HG03025 (cell line): ENCODE measurements around the gene ACTN4.

Source experiments
- ATAC-seq: cut with Tn5 transposase; IDR thresholded peaks from one replicate; pipeline ENCODE4 v1.9.1; 2021; ENCODE audit warnings: mild to moderate bottlenecking, moderate library complexity; ENCODE audit not compliant: unreplicated experiment, low FRiP score

ACTN4 gene

GRCh38 chr19:38635483-38636399 lies 11.7 kb upstream of the ACTN4 start:
- no peak for ATAC-seq

GRCh38 chr19:38638461-38638860 lies 9.0 kb upstream of the ACTN4 start:
- ATAC-seq = no peak

- ATAC-seq = no peak
Observed at GRCh38 chr19:38639679-38640078, 7.8 kb upstream of the ACTN4 start.

- ATAC-seq = no peak
Observed at GRCh38 chr19:38640368-38640767, 7.1 kb upstream of the ACTN4 start.

- no peak for ATAC-seq
Observed at GRCh38 chr19:38642176-38642575, 5.3 kb upstream of the ACTN4 start.

GRCh38 chr19:38644719-38645118 lies 2.7 kb upstream of the ACTN4 start:
- no peak for ATAC-seq

- ATAC-seq = no peak
Observed at GRCh38 chr19:38647966-38648768, 718 bp downstream of the ACTN4 start.

- ATAC-seq = no peak
Observed at GRCh38 chr19:38648769-38649304, 1.4 kb downstream of the ACTN4 start.

GRCh38 chr19:38649305-38650171 lies 2.1 kb downstream of the ACTN4 start:
- ATAC-seq = no peak

GRCh38 chr19:38650172-38650775 lies 2.8 kb downstream of the ACTN4 start:
- no peak for ATAC-seq

GRCh38 chr19:38650911-38651584 lies 3.6 kb downstream of the ACTN4 start:
- ATAC-seq = no peak

- ATAC-seq = no peak
Observed at GRCh38 chr19:38653028-38653571, 5.7 kb downstream of the ACTN4 start.

- no peak for ATAC-seq
Observed at GRCh38 chr19:38654628-38655055, 7.2 kb downstream of the ACTN4 start.

- no peak for ATAC-seq
Observed at GRCh38 chr19:38655148-38655824, 7.8 kb downstream of the ACTN4 start.

GRCh38 chr19:38656171-38656981 lies 8.9 kb downstream of the ACTN4 start:
- ATAC-seq = no peak

- ATAC-seq = no peak
Observed at GRCh38 chr19:38657633-38658222, 10.3 kb downstream of the ACTN4 start.
